ENCODE measurements around the gene SERPINE1. TPM values are rescaled to one million over a fixed set of nuclear protein-coding genes. Genes with fewer than 3 reads are reported as not detected.
"Not testable (repeated sequence)": the region's sequence is repeated elsewhere in the genome, so short reads cannot be mapped to it uniquely, and the experiment has no call there.

Gene SERPINE1
- total and polyA plus RNA-seq, 2 of the 4 experiments (the other 2 are of a cell fraction), result 1,441 to 2,783 TPM

GRCh38 chr7:101132626-101133600, 6.0 kb downstream of the SERPINE1 start:
- H3K4ac ChIP-seq (ENCODE audit: low read depth, low read length), result peak overlapping the region; percentile 52; the same call in 1 of the 2 replicates
- H2BK5ac ChIP-seq (ENCODE audit: low read depth, low read length, poor library complexity, severe bottlenecking), result peak overlapping the region; percentile 66
- H2BK120ac ChIP-seq (ENCODE audit: low read depth, low read length); H4K91ac ChIP-seq (ENCODE audit: insufficient read depth, low read depth, low read length); ATAC-seq (ENCODE audit: low read depth); in situ Hi-C loops (cut with MboI; ENCODE audit: low sequenced_read_pairs); BruUV-seq (replicated peaks); H3K18ac ChIP-seq (ENCODE audit: low read depth, low read length); H3K4me2 ChIP-seq (ENCODE audit: low read depth, low read length); H2AK9ac ChIP-seq (replicated peaks; ENCODE audit: low read depth, low read length, poor library complexity); H3K56ac ChIP-seq (ENCODE audit: extremely low read depth, insufficient read depth, low read length); H2BK20ac ChIP-seq (ENCODE audit: low read depth, low read length); H3K9me3 ChIP-seq (ENCODE audit: control insufficient read depth, insufficient read depth, low read length); H3K27me3 ChIP-seq (ENCODE audit: control insufficient read depth, insufficient read depth, low read length); dilution Hi-C loops (cut with HindIII; ENCODE audit: low sequenced_read_pairs, unreplicated experiment); H3K9me1 ChIP-seq (ENCODE audit: insufficient read depth, low read length); H2AFZ ChIP-seq (replicated peaks; ENCODE audit: low read length, poor library complexity); H3K4me3 ChIP-seq (ENCODE audit: insufficient read depth, low read depth, low read length); intact Hi-C loops (cut with micrococcal nuclease); H4K5ac ChIP-seq (ENCODE audit: low read depth, low read length); H2BK15ac ChIP-seq (ENCODE audit: low read depth, low read length); DNase-seq: not testable (repeated sequence)
- peak overlapping the region; percentile 1; the same call in 1 of the 2 replicates for H3K9ac ChIP-seq (ENCODE audit: low read depth, low read length)
- peaks cover 23% of the 10 kb centered on the region; the same call in 1 of the 2 replicates for H3K4me1 ChIP-seq (ENCODE audit: control insufficient read depth, insufficient read depth, low read length)
- H3K27ac ChIP-seq (ENCODE audit: insufficient read depth, low read length), result peak overlapping the region; percentile 26; the same call in 1 of the 2 replicates
- 0 out of 2 replicates have a peak overlapping the region, but pooled peaks have one; percentile 85 for H3K23ac ChIP-seq (ENCODE audit: low read depth, low read length)
- peak overlapping the region in 1 of 2 experiments; percentile 50; a peak in 1 of 4 replicates for H4K8ac ChIP-seq (ENCODE audit: low read depth in 2 of 2, low read length in 2 of 2)
- peak overlapping the region; percentile 77; the same call in 1 of the 2 replicates for H2AK5ac ChIP-seq (ENCODE audit: low read depth, low read length)
- WGBS, 2 experiments (ENCODE audit: extremely low coverage in 2 of 2, insufficient read length in 1 of 2), result 78% methylated on average over 6 of the region's 18 CpGs; no CpG with 5 or more reads in 1 of the 2 experiments
- peaks cover 56% of the 10 kb centered on the region for H3K36me3 ChIP-seq (ENCODE audit: control insufficient read depth, insufficient read depth, low read length)
- ChIA-PET POLR2A (ENCODE audit: unreplicated experiment) (interaction anchor here (0.7 kb wide), 1 partner anchor 297 kb away, joined by 5 read pairs; no protein-coding TSS in a partner anchor), CTCF (interaction anchor here (1.6 kb wide), 1 partner anchor 9 kb away, joined by 3 read pairs; no protein-coding TSS in a partner anchor)
- peaks cover 75% of the 10 kb centered on the region for H4K20me1 ChIP-seq (ENCODE audit: insufficient read depth, low read length)
- H3K14ac ChIP-seq (replicated peaks; ENCODE audit: low read depth, low read length), result 0 out of 2 replicates have a peak overlapping the region, but pooled peaks have one; percentile 77
- peaks cover 19 to 65% of the 10 kb centered on the region in 2 experiments; a peak in 3 of 4 replicates for H3K79me1 ChIP-seq (ENCODE audit: low read depth in 1 of 2, low read length in 2 of 2)
- TF ChIP-seq POLR2A (IDR thresholded peaks at IDR 0.05; ENCODE audit: low read depth, low read length), result peak; percentile 49

Measured in IMR-90 (cell line).